Activated effector memory CD4-positive, alpha-beta T cell treated with anti-CD3 and anti-CD28 coated beads, Interleukin-2, amount 50 U/mL, for 16 hours (primary cell): Measurements from ENCODE around the gene NFATC2.

ENCODE experiments used
- DNase-seq: peaks from one replicate; pipeline ENCODE4 v3.0.0-alpha.2; 2020

Gene NFATC2

GRCh38 chr20:51428401-51429143 is 113.9 kb downstream of the NFATC2 start:
- no peak for DNase-seq

DNA sequence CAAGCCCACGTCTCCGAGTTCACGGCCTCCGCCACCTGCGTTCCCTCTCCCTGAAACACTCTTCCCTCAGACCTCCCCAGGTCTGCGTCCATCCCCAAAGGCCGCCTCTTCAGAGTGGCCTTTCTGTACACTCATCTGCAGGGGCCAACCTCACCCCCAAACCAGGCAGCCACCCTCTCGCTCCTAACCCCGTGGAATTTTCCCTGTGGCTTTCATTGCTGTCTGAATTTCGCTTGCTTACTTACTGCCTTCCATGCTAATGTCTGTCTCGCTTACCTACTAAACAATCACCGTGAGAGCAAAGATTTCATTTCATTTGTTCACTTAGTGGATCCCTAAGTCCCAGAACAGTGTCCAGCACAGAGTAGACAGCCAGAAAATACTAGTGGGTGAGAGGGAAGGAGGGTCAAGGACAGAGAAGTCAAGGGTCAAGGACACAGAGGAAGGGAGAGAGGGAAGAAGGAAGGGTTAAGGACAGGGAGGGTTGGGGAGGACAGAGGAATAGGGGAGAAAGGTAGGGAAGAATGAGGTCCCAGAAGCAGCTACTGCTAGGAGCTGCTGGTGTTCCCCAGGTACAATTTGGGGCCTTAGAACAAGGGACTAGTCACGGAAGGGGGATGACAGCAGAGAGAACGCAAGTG is 114.7 kb downstream of the NFATC2 start:
- no peak for DNase-seq

- DNase-seq, result no peak
Observed at GRCh38 chr20:51426718-51427650, 115.5 kb downstream of the NFATC2 start.

DNA sequence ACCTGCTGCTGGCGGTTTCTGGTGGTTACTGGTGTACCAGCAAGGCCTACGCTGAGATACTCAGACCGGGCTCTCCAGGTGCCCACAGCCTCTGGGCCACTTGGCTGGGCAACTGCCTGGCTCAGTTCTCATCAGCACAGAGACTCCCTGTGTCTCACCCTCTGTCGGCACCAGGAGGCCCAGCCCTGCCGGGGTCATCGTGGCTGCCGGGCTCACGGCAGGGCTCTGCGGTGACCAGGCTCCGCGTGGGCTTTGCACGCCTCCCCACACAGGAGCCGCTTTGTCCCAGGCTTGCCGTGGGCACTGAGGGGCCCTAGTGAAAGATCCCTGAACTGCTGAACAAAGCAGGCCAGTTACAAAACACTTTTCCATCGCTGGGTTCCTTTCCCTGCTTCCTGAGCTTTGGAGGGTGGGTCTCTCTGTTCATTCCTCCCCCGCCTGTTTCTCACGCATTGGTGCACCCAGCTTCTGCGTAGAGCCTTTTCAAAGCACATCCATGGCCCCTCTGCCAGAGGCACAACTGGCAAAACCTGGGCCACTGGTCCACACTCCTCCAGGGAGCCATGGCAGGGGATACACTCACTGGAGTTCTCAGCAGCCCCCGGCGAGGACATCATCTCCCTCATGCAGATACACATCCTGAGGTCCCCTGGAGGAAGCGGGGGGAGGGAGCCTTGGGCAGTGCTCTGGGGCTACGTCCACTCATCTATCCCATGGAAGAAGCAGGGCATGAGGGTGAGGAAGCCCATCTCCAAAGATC is 117.0 kb downstream of the NFATC2 start:
- DNase-seq, result peak; percentile 73

DNA sequence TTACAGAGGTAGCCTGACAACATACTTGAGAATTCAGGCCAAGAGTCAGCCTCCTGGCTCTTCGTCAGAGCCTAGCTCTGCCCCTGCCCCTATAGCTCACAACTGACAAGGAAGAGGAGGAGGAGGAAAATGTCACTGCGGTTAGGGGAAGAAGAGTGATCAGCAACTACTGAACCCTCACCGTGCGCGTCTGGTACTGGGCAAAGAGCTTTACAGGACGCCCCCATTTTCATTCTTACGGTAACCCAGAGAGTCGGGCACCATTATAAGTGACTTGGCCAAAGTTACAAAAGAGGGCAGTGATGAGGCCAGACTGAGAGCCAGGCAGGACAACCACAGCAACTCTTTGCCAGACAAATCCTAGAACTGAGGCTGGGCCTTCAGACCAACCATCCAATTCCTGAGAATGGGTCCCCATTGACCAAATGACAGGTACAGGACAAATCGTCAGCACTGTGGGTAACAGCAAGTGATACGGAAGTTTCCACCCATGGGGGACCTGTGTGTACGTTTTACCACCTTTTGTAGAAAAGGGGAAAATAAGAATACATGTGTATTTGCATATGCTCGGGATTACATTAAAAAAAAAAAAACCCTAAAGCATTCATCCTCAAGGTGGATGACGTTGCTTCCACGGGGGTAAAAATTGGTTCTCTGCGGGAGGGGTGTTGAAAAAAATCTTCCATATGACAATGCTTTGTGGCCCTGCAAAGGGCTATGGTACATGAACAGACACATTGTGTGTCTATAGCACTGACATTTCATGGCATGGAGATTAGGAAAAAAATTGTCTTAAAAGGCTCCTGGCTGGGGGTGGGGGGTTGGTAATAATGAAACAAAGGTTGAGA is 118.0 kb downstream of the NFATC2 start:
- DNase-seq, result peak; percentile 74

DNA sequence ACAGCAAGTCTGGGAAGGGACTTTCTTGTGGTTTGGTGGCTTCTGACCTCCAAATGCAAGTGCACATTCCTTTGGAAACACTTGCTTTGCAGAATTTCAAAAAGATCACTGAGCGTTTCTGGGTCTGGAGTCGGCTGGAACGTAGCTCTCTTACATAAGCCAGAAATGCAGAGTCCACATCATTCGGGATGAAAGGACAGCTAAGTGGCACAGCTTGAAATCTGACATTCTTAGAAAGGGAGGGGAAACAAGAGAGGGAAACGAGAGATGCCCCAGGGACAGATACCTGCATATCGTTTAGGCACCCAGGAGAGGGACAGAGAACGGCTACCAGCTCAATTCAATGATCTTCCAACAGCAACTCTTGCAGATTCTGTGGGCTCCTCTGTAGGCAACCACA is 118.7 kb downstream of the NFATC2 start:
- DNase-seq, result no peak

- no peak for DNase-seq
Observed at GRCh38 chr20:51423290-51423667, 119.2 kb downstream of the NFATC2 start.

DNA sequence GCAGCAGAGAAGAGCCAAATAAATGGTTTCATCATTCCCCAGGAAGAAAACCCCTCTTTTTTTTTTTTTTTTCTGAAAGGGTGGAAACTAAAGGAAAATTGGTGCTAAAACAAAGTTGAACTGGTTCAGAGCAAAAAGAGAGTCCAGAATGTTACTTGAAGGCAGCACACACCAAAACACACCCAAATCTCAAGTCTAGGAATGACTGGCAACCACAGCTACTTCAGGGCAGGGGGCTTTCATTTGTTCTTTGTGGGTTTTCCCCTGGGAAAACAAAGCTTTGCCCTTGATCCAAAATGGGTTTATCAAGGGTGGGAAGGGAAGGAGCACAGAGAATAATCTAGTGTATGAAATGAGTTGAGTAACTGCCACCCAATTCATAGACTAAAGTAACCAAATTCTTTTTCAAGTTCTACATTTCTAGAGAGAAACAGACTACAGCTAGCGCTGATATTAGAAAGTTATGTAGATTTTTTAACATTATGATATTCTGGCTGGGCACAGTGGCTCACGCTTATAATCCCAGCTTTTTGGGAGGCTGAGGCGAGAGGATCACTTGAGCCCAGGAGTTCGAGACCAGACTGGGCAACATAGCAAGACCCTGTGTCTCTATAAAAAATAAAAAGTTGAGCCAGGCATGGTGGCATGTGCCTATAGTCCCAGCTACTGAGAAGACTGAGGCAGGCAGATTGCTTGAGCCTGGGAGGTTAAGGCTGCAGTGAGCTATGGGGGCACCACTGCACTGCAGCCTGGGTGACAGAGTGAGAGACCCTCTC is 119.8 kb downstream of the NFATC2 start:
- no peak for DNase-seq

- DNase-seq, result no peak
Observed at GRCh38 chr20:51420805-51421204, 121.7 kb downstream of the NFATC2 start.

DNA sequence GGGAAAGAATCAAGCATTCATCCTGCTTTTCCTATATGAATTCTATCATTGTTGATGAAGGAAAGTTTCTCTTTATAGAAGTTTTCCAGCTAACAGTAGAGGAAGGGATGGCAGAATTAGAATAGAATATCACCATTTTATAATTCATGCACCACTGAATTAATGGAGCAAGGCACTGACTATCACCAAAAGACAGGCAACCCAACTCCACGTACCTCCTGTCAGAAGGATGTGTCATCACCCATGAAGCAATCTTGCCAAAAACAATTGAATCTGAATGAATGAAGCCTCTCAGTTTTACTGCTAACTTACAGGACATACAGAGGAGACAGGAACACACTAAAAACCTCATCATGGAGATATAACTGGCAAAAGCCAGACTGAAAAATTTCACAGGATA is 122.4 kb downstream of the NFATC2 start:
- no peak for DNase-seq

DNA sequence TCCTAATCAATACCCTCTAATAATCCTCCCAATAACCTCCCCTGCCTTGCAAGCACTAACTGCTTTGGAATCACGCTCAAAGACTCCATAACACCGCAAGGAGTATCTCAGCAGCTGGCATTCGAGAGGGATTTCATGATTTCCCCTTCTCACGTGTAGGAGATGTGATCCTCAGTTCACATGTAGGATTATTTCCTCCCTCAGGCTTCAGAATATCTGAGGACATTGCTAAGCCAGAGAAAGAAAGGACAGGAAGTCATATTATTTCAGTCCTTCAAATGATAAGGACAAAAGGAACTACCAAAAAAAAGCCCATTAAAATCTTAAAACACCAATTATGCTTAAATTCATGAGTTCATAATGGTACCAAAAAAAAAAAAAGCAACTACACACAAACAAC is 122.9 kb downstream of the NFATC2 start:
- no peak for DNase-seq

- DNase-seq, result no peak
Observed at GRCh38 chr20:51419231-51419630, 123.3 kb downstream of the NFATC2 start.

DNA sequence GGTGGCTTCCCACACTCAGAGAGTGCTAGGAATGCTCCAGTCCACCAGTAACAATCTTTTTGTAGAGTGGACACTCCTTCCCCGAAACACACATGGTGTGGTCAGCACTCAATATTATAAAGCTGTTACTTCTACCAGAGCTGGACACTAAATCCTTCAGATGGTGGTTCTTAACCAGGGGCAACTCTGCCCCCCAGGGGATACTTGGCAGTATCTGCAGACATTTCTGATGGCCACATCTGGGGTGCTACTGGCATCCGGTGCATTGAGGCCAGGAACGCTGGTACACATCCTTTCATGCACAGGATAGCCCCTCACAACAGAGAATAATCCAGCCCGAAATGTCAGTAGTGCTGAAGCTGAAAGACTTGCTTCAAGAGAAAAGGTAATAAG is 124.4 kb downstream of the NFATC2 start:
- no peak for DNase-seq

GRCh38 chr20:51417250-51418136 is 125.0 kb downstream of the NFATC2 start:
- no peak for DNase-seq

DNA sequence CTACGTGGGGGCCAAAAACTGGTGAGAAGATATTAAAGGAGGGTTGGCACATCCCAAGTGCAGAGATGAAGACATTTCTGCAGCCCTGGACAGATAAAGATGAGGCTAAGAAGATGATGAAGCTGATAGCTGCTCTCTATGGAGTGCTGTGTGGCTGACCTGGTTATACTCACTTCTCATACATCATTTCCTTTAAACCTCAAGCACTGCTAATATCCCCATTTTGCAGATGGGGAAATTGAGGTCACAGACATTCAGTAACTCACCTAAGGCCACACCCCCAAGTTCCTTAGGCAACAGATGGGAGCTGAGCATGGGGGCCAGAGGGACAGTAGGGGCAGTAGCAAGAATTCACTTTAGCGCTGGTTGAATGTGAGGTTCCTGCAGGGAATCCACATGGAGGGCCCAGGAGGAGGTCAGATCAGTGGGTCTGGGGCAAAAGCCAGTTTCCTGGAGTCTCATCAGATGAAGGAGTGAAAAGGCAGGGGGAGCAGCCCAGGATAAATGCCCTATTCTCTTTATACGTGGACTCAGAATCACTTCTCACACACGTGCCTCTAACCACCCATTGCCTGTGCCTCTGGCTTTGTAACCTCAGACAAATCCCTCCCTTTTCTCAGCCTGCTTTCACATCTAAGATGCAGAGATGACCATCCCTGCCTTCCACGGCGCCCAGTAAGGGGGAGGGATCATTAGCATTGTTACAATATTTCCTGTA is 125.8 kb downstream of the NFATC2 start:
- DNase-seq, result no peak

GRCh38 chr20:51413857-51414256 is 128.7 kb downstream of the NFATC2 start:
- DNase-seq, result no peak

DNA sequence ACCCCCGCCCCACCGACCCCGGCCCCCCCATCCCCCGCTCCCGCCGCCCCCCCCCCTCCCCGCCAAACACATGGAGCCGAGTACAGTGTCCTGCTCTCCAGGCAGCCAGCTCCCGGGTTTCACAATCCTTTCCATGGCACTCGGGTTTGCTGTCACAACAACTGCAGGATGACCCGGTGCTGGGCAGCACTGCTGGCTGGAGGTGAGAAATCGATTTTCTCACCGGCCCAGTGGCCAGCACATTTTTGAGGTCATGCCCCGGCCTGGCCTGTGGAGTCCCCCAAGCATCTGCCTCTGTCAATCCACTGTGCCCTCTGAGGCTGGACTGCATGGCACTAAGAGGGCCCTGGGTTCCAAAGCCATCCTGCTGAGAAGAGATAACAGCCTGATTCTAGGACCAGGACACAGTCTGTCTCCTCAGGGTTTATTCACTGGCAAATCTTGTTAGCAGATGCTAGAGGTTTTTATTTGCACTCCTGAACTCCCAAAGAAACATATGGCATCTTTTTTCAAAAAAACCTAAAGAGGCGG is 129.5 kb downstream of the NFATC2 start:
- no peak for DNase-seq

DNA sequence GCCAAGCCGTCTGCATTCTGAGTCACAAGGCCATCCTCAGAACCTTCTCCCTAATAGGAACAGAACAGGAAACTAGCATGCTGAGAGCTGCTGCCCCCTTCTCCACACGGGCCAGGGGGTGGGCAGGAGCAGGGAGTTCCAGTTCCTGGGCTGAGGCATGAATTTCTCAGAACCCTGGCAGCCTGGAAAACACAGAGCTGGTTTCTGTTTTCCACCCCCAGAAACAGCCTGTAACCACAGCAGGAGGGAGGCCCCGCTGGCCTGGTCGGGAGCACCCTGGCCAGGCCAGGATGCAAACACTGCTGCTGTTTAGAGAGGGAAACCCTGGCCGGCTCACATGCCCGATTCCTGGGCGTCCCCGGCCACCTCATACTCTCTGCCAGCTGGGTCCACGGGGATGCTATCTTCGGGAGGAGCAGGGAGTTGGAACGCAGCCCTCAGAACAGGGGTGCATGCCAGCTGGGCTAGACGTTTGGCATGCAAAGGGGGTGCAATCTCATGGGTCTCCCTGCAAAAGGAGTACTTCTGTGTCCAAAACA is 130.1 kb downstream of the NFATC2 start:
- DNase-seq, result no peak

- no peak for DNase-seq
Observed at GRCh38 chr20:51411870-51412269, 130.6 kb downstream of the NFATC2 start.
